ENCODE results near the gene HTRA1. TPM values are rescaled to one million over a fixed set of nuclear protein-coding genes. Genes with fewer than 3 reads are reported as not detected.

The HTRA1 gene
- total RNA-seq, 1 experiment from 2014 or later = 0.70 TPM

GRCh38 chr10:122557516-122557915, 96.2 kb downstream of the HTRA1 start:
- no peaks in the 10 kb centered on the region for H3K36me3 ChIP-seq (ENCODE audit: control insufficient read depth, insufficient read depth, low read length)
- intact Hi-C loops (cut with micrococcal nuclease; ENCODE audit: unreplicated experiment) = no loop called here
- no peaks in the 10 kb centered on the region for H3K36me3 Mint-ChIP-seq (ENCODE audit: insufficient read depth, unreplicated experiment)
- H3K27me3 ChIP-seq (replicated peaks; ENCODE audit: control insufficient read depth, insufficient read depth, low read length) = no peaks in the 10 kb centered on the region; the same call in none of the 2 replicates
- no peak overlapping the region for H3K4me3 ChIP-seq (ENCODE audit: low read depth, low read length)
- ChIA-PET CTCF (interaction anchor here (1.1 kb wide), 1 partner anchor 8 kb away, joined by 3 read pairs; no protein-coding TSS in a partner anchor), POLR2A (no interaction called here)
- no peaks in the 10 kb centered on the region for H3K9me3 ChIP-seq
- H3K9me3 Mint-ChIP-seq (ENCODE audit: unreplicated experiment) = no peaks in the 10 kb centered on the region
- peaks cover 20% of the 10 kb centered on the region for H3K4me1 ChIP-seq
- peaks cover 23% of the 10 kb centered on the region for H3K4me1 Mint-ChIP-seq (ENCODE audit: low read depth, unreplicated experiment)
- H3K27ac Mint-ChIP-seq (ENCODE audit: unreplicated experiment) = no peak overlapping the region
- H3K27me3 Mint-ChIP-seq (ENCODE audit: insufficient read depth, unreplicated experiment) = no peaks in the 10 kb centered on the region
- no TSS peak for BruUV-seq (replicated peaks)
- TF ChIP-seq CTCF (IDR thresholded peaks at IDR 0.05; ENCODE audit: insufficient read depth in 1 of 2, low read depth in 1 of 2, low read length in 1 of 2, severe bottlenecking in 1 of 2, unreplicated experiment in 1 of 2) = no peak
- no peak overlapping the region for H3K4me3 Mint-ChIP-seq (ENCODE audit: unreplicated experiment)
- DNase-seq = peak in 1 of 2 experiments; percentile 16

GRCh38 chr10:122558452-122558851, 97.1 kb downstream of the HTRA1 start:
- TF ChIP-seq CTCF (IDR thresholded peaks at IDR 0.05; ENCODE audit: insufficient read depth in 1 of 2, low read depth in 1 of 2, low read length in 1 of 2, severe bottlenecking in 1 of 2, unreplicated experiment in 1 of 2) = no peak
- H3K9me3 ChIP-seq = no peaks in the 10 kb centered on the region
- Mint-ChIP-seq H3K9me3 (ENCODE audit: unreplicated experiment) (no peaks in the 10 kb centered on the region), H3K27me3 (ENCODE audit: insufficient read depth, unreplicated experiment) (no peaks in the 10 kb centered on the region), H3K4me1 (ENCODE audit: low read depth, unreplicated experiment) (peaks cover 23% of the 10 kb centered on the region), H3K27ac (ENCODE audit: unreplicated experiment) (no peak overlapping the region), H3K4me3 (ENCODE audit: unreplicated experiment) (no peak overlapping the region), H3K36me3 (ENCODE audit: insufficient read depth, unreplicated experiment) (no peaks in the 10 kb centered on the region)
- peaks cover 2% of the 10 kb centered on the region for H3K27me3 ChIP-seq (replicated peaks; ENCODE audit: control insufficient read depth, insufficient read depth, low read length)
- H3K4me3 ChIP-seq (ENCODE audit: low read depth, low read length) = no peak overlapping the region
- ChIA-PET POLR2A (no interaction called here), CTCF (no interaction called here)
- H3K36me3 ChIP-seq (ENCODE audit: control insufficient read depth, insufficient read depth, low read length) = no peaks in the 10 kb centered on the region
- peaks cover 20% of the 10 kb centered on the region for H3K4me1 ChIP-seq
- intact Hi-C loops (cut with micrococcal nuclease; ENCODE audit: unreplicated experiment) = no loop called here
- DNase-seq = no peak
- BruUV-seq (replicated peaks) = no TSS peak

GRCh38 chr10:122559228-122559627, 97.9 kb downstream of the HTRA1 start:
- Histone ChIP-seq H3K27me3 (replicated peaks; ENCODE audit: control insufficient read depth, insufficient read depth, low read length) (peaks cover 2% of the 10 kb centered on the region), H3K36me3 (ENCODE audit: control insufficient read depth, insufficient read depth, low read length) (no peaks in the 10 kb centered on the region), H3K9me3 (no peaks in the 10 kb centered on the region), H3K4me3 (ENCODE audit: low read depth, low read length) (no peak overlapping the region), H3K4me1 (peaks cover 20% of the 10 kb centered on the region)
- ChIA-PET CTCF (no interaction called here), POLR2A (no interaction called here)
- no peak for TF ChIP-seq CTCF (IDR thresholded peaks at IDR 0.05; ENCODE audit: insufficient read depth in 1 of 2, low read depth in 1 of 2, low read length in 1 of 2, severe bottlenecking in 1 of 2, unreplicated experiment in 1 of 2)
- peaks cover 23% of the 10 kb centered on the region for H3K4me1 Mint-ChIP-seq (ENCODE audit: low read depth, unreplicated experiment)
- H3K27me3 Mint-ChIP-seq (ENCODE audit: insufficient read depth, unreplicated experiment) = no peaks in the 10 kb centered on the region
- no peak overlapping the region for H3K4me3 Mint-ChIP-seq (ENCODE audit: unreplicated experiment)
- H3K9me3 Mint-ChIP-seq (ENCODE audit: unreplicated experiment) = no peaks in the 10 kb centered on the region
- H3K36me3 Mint-ChIP-seq (ENCODE audit: insufficient read depth, unreplicated experiment) = no peaks in the 10 kb centered on the region
- peak overlapping the region; percentile 29 for H3K27ac Mint-ChIP-seq (ENCODE audit: unreplicated experiment)
- DNase-seq = no peak
- no TSS peak for BruUV-seq (replicated peaks)
- intact Hi-C loops (cut with micrococcal nuclease; ENCODE audit: unreplicated experiment) = no loop called here
